Kidney epithelial cell (primary cell): ENCODE data around the gene DIAPH1. TPM values are rescaled to one million over a fixed set of nuclear protein-coding genes. Genes with fewer than 3 reads are reported as not detected.

Experiments
- DNase-seq: peaks from one replicate; pipeline ENCODE4 v3.0.0-alpha.2; 2010; ENCODE audit warnings: low read depth
- H3K27me3 ChIP-seq: 2 replicates; pipeline ENCODE4 v1.6.0; 2011; ENCODE audit warnings: low read length; ENCODE audit not compliant: control insufficient read depth, insufficient read depth
- H3K36me3 ChIP-seq: 2 replicates; pipeline ENCODE4 v1.5.1; 2011; ENCODE audit warnings: low read length; ENCODE audit not compliant: control insufficient read depth, insufficient read depth
- H3K4me3 ChIP-seq: 2 replicates; pipeline ENCODE4 v1.5.1; 2011; ENCODE audit warnings: low read depth, mild to moderate bottlenecking, control low read depth, low read length
- CTCF ChIP-seq: IDR thresholded peaks from 2 replicates; pipeline ENCODE4 v1.5.1; 2011; ENCODE audit warnings: mild to moderate bottlenecking, moderate library complexity, low read length, control low read depth, inconsistent platforms; ENCODE audit not compliant: insufficient read depth, poor library complexity, severe bottlenecking
- total RNA-seq: library from RNA; depleted of rRNA; stranded (reverse); fragments of >200 nt; gene quantifications from 2 replicates; pipeline ENCODE4 v1.2.3, GENCODE V29; 2015

The DIAPH1 gene
- total RNA-seq, 1 donor from 2014 or later: 103 TPM

- H3K27me3 ChIP-seq: no peaks in the 10 kb centered on the region
- no peak overlapping the region for H3K4me3 ChIP-seq
- DNase-seq: no peak
- TF ChIP-seq CTCF: no peak
- H3K36me3 ChIP-seq: no peaks in the 10 kb centered on the region
These were observed 15.9 kb upstream of the DIAPH1 start for GRCh38 chr5:141634720-141635119.

GRCh38 chr5:141633871-141634561 is 15.2 kb upstream of the DIAPH1 start:
- H3K27me3 ChIP-seq: no peaks in the 10 kb centered on the region
- no peak for DNase-seq
- H3K36me3 ChIP-seq: no peaks in the 10 kb centered on the region
- no peak for TF ChIP-seq CTCF
- H3K4me3 ChIP-seq: no peak overlapping the region

- no peaks in the 10 kb centered on the region for H3K36me3 ChIP-seq
- H3K4me3 ChIP-seq: no peak overlapping the region
- no peak for TF ChIP-seq CTCF
- DNase-seq: no peak
- no peaks in the 10 kb centered on the region for H3K27me3 ChIP-seq
These were observed 13.8 kb upstream of the DIAPH1 start for GRCh38 chr5:141632650-141633049.

- TF ChIP-seq CTCF: no peak
- no peaks in the 10 kb centered on the region for H3K36me3 ChIP-seq
- DNase-seq: no peak
- no peaks in the 10 kb centered on the region for H3K27me3 ChIP-seq
- no peak overlapping the region for H3K4me3 ChIP-seq
These were observed 11.9 kb upstream of the DIAPH1 start for GRCh38 chr5:141630570-141631140.

GRCh38 chr5:141628175-141628788 is 9.5 kb upstream of the DIAPH1 start:
- Histone ChIP-seq H3K27me3 (no peaks in the 10 kb centered on the region), H3K36me3 (no peaks in the 10 kb centered on the region), H3K4me3 (no peak overlapping the region)
- TF ChIP-seq CTCF: no peak
- DNase-seq: no peak
